Suppressor macrophage treated with lipopolysaccharide for 4 hours (primary cell): ENCODE measurements around the gene HOXA5.

Source experiments
- DNase-seq: peaks from one replicate; pipeline ENCODE4 v3.0.0-alpha.2; 2020

The HOXA5 gene

DNA sequence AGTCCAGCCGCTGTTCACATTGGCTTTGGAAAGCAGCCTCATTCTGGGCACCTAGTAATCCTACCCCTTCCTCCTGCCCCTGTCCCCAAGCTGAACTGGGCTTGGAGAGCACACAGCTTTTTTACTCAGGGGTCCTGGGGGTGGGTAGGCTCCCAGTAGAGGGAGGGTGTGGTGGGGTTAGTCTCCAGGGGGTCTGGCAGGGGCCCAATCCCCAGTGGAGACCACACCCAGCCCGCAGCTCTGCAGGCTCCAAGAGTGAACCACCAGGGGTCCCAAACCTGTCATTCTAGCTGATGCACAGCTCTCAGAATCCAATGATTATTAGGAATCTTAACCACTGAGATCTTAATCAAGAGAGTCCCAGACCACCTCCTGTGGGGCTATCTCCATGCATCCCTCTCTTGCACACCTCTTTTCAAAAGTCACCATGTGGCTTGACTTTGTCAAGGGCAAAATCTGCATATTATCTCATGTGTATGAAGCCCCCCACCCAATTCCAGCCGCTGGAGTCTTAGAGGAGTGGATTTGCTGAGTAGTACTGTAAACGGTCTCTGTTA, 38.9 kb upstream of the HOXA5 start:
- DNase-seq, result no peak

DNA sequence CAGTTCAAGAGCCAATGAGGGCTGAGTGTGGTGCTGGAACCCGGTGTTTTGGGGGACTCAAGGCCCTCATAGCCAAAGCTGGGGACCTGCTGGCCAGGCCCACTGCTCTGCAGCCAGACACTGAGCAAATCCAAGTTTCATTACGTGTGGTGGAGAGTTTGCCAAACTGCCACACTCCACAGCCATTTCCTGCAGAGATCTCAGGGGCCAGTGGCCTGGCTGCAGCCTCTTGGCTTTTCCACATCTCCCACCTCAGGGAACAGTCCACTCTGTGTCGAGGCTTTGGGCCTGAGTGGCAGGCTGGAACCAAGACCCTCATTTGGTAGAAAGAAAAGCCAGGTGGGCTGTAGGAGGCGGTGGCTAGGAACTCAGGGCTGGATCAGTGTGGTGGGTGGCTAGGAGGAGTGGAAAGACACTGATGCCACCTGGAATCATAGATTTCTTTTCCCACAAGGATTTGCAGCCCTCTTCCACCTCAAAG, 38.4 kb upstream of the HOXA5 start:
- DNase-seq, result no peak

DNA sequence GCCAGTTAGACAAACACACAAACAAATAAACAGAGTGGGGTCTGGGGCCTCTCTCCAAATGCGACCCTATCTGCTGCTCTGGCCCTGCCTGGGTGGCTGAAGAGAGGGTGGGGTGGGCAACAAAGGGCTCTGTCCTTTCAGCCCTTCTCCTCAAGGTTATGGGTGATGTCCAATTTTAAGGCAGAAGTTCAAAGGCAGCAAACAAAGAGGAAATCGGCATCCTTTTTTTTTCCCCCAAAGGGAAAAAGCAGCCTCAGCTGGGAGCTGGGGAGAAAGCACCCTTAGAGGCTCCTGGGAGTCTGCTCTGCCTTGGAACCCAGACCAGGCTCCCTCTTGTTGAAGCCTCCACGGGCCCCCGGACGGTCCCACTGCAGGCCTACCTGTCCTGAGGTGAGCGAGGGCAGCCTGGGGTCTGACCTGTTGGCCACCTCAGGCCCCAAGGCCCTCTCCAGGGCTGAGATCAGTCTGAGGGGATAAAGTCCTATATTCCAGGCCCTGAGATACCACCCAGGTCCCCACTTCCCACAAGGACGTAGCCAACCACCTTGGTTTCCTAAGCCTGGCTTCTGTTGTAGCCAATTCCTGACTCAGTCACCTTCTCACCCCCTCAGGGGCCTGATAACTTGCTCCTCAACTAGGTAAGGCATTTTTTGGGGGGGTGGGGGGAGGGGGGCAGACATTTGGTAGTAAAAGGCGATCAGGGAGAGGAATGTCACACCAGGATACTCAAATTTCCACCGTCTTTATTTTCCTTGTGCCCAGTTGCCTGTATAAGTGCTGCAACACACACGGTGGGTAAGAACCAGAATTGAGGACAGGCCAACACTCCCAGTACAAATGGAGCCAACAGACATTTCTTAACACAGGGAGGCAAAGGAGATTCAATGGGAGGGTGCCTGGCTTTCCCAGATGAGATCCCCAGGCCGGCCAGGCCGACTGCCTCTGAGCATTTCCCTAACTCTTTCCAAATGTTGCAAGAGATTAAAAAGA, 37.2 kb upstream of the HOXA5 start:
- no peak for DNase-seq

DNA sequence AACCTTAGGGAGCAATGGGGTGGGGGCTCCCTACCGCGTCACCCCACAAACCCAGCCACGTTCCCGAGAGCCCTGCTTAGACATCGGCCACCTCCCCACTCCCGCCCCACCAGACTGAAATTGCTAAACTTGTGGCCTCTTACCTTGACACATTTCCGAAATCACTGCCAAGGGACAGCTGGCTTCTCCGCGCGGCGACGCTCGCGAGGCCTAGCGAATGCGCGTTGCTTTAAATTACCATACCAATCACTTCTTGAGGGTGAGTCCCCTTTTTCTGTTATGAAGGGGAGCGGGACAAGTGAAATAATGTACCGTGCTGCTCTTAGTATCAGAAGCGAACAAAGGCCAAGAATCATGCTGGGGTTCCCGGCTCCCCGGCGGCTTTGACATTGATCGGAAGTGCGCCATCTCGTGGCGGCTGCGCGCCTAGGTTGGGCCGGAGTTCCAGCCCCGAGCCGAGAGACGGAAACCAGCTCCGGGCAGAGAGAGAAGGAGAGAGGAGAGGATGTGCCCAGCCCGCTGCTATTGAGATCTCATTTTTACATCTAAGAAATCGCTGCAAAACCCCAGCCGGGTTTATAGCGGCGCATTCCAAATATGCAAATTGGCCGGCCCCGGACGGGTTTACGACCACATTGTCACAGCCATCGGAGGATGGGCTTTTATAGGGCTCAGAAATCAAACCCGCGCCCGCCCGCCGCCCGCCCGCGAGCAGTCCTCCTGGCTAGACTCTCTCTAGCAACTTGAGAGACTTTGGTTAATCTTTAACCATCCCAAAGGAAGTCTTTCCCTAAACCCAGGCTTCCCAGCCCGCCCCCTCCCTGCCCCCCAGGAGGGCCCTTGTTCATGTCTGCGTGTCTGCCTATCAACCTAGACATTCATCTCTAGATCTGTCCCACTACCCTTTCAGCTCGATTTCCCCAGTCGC, 36.3 kb upstream of the HOXA5 start:
- DNase-seq, result peak; percentile 85

DNA sequence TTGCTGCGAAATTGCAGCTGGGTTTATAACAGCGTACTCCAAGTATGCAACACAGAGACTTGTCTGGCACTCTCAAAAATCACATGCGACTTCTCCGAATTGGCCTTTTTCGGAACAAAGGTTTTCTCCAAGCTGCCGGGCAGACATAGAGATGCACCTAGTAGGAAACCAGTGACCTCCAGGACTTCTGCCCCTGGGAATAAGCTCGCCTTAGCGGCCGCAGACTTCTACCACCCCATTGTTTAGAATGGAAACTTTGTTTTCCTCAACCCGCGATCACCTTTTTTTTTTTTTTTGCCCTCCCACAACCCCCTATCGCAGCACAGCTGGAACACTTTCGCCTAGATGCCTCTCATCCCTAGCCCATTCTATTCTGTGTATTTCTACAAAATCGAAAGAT, 35.5 kb upstream of the HOXA5 start:
- DNase-seq, result no peak

DNA sequence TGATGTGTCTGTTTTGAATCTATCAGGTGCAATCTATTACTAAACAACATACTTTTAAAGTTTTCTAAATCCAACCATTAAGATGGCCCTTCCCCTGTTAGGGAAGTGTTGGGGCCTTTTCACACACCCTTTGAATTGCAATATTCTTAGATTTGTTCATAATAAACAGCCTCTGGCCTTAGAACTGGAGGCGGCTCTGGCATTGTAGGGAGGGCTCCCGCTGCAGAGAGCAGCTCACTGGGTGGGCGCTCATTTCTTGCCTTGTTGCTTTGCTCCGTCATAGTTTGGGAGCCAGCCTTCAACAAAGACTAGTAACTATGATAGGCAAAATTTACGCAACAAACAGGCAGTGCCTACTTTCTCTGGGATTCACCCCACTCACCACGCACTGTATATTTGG, 34.9 kb upstream of the HOXA5 start:
- DNase-seq, result no peak

DNA sequence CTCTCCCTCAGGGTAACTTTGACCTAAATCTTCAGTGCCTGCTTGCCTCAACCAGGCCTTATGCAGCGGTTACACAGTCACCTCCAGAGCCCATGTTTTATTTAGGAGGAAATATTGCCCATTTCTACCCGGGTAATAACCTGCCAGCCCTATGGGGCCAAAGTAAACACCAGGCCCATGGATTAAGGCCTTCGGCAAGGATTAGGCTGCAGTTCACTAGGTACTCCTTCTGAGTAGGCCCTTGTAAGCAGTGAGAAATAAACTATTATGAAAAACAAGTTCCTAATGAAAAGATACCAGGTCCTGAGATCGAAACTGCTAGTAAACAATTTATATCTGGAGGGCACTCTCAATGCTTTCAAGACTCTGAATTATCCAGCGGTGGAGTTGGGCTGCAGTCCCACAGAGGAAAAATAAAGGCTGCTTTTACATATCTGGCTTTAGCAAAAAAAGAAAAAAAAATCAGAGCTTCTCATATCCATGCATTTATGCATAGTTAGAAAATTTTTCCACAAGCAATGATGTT, 34.4 kb upstream of the HOXA5 start:
- DNase-seq, result no peak

DNA sequence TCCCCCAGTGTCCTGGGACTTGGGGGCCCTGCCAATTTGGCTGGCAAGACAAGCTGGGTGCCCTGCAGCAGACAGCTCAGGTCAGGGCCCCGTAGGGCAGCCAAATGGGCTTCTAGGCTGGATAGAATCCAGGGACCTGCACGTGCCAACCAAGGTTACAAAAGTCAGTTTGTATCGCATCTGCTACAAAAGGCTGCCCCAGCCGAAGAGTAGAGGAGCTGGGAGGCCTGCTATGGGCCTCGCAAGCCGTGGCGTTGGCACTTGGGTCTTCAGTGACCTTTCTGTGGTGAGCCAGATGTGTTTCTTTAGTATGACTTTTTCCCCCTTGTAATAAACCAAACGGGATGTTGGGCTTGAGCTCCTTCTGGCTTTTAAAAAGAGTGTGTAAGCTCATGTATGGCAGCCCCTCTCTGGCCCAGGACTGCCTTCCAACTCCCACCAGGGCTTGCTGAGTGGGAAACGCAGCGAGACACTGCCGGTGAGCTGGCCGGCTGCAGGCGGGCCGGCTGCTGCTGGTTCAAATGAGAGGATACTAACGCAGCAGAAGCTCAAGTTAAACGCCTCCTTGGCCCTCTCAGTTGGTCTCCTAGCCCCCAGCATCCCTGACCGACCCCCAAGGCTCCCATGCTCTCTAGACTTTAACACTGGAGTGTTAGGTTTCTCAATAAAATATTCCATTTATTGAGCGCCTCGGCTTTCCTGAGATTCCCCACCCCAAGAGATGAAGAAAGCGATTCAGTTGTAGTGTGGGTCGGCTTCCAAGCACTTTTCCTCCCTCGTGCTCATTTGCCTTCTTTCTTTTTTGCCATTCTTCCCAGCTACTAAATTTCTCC, 33.7 kb upstream of the HOXA5 start:
- no peak for DNase-seq

DNA sequence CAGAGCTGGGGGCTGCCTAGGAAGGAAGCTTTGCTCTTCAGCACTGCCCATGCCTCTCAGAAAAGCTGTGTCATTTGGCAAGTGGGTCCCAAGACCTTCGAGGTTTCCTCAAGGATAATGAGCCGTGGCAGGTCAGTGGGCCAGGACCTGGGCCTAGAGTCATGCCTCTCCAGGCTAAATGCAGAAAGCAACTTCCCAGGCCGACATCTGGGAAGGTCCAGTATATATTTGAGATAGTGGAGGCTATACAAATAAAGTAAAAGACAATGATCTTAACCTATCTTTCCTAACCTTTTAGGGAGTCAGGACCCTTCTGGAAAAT, 33.0 kb upstream of the HOXA5 start:
- DNase-seq, result no peak

DNA sequence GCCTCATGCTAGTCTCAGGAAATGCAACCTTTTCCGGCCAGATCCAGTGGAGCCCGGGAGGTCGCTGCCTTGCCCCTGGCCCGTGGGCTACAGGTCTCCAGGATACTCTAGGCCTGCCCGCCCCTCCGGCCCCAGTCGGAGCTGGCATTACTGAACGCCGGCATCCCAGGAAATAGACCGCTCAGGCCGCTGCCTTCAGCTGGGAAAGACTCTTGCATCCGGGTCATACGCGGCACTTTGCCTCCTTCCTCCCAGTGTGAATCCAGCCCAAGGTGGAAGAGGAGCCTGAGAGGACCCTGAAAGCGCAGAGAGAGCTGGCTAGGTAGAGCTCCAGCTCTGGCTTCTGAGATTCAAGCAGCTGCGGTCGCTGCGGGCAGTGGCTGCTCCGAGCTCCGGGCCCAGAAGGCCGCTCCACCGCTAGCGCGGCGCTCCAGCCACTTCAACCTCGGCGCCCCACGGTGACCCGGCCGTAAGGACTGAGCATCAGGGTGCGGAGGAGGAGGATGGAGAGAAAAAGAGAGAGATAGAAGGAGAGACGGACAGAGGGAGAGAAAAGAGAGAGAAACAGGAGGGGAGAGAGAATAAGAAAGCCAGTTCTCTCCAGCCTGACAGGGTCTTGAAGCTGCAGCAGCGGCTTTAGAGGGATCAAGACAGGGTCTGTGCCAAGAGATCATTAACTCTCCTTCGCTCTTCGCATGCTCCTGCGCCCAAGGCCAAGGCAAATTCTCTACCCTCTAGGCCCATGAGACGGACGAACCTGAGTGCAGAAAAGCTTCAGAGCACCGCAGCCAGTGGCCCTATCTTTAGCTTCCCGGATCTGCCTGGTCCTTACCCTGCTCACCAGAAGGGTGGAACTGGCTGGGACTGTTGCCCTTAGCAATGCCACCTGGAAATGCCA, 32.4 kb upstream of the HOXA5 start:
- no peak for DNase-seq

DNA sequence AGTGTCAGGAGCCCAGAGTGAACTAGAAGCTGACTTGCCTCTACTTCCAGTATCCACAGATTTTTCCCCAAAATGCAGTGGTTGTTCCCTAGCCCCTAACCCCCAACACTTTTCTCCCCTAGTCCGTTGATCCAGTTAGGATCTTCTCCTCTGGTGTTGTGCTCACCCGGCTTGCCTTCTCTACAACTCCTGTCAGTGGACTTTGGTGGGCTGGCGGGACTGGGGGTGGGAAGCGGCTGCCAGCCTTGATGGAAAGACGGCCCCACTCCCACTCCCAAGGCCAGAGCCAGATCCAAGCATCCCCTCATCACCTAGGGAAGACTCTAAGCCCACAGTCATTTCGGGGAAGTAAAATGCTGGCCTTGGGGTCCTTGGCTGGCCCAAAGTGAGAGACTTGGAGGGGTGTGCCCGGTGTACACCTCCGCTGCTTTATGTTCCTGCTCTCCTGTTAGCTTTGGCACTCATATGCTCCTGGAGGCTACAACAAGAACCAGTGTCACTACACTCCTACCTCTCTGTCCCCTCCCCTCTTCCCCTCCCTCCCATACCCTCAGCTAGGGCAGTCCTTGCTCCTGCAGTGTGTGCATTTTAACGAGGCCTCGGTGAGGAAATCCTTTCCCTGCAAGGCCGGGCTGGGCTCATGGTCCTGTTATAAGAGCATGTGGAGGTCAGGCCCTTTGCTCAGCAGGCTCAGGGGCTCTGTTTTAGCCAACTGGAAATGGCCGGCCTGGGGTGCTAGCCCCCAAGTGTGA, 31.6 kb upstream of the HOXA5 start:
- no peak for DNase-seq

DNA sequence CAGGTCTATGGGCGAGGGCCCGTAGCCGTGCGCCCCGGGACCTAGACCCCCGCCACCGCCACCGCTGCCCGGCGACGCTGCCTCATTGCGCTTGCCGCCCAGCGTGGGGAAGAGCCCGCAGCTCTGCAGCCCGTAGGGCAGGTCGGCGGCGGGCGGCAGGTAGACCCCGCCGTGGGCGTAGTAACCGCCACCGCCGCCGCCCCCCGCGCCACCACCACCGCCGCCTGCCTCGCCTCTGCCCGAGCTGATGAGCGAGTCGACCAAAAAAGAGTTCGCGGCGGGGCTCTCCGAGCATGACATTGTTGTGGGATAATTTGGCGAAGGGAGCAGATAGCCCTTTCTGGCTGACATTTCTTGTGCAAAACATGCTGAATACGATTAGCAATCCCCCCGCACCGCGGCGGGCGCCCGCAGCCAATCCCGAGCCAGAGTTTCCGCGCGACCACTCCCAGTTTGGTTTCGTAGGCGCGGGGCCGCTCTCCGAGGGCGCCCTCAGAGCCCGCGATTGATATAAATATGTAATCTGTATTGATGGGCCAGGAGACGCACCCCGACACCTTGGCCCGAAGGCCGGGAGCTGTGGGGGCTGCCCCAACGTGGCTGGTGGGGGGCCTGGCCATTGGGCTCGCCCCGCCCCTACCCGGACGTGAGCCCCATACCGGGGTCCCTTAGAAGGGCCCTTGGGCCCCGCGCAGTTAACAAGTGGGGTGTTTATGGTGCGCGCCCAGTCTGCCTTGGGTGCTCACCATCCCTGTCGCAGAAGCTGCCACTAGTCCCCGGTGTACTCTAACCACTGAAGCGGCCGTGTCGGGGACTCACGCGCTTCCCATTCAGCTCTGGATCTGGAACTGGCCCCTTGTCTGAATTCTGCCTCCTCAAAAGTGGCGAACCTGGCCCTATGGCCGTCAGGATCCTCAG, 30.7 kb upstream of the HOXA5 start, which contains the start of gene HOXA10:
HOXA10 (minus strand) TSS at position 365 of the 918 bp plus-strand sequence; CDS start at position 351, 14 bp downstream.
- DNase-seq, result no peak

DNA sequence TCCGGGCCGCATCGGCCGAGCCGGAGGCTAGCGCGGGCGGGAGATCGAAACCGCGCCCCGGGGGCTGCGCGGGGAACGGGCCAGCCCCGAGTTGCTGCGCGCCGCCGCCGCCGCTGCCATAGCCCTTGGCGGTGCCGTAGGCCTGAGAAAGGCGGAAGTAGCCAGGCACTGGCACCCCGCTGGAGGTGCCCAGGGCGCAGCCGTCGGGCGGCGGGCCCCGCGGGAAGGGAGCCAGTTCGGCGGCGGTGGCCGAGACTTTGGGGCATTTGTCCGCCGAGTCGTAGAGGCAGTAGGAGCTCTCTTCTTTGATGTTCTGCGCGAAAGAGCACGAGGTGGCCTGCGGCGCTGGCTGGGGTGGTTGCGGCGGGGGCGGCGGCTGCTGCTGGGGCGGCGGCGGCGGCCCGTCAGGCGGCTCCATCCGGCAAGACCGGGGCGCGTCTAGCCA, 30.1 kb upstream of the HOXA5 start:
- DNase-seq, result peak; percentile 66

DNA sequence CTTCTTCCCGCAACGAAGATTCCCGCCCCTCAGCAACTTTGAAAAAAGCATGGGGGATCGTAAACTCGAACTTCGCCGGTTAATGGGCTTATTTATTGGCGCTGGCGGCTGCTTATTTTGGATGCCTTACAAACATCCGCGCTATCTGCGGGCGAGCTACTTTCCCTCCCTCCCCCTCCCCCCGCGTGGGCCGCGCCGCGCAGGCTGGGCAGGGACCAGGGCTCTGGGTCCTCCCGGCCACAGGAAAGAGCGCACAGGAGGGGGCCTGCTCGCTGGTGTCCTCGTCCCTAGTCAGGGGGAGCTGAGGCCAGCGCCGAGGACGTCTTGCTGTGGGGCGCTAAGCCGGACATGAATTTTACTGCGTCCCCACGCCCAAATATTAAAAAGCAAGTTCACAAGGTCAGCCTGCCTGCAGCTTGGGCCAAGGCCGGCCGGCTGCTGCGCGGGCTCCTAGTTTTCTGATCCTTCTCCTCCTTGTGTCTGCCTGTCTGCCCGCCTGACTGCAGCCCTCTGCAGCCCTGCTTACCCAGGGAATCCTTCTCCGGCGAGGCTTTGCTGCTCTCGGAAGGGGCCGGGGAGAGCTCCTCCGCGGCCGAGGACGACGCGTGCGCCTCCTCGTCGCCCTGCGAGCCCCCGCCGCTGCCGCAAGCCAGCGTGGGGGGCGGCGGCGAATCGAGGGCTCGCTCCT, 29.5 kb upstream of the HOXA5 start:
- DNase-seq, result no peak

DNA sequence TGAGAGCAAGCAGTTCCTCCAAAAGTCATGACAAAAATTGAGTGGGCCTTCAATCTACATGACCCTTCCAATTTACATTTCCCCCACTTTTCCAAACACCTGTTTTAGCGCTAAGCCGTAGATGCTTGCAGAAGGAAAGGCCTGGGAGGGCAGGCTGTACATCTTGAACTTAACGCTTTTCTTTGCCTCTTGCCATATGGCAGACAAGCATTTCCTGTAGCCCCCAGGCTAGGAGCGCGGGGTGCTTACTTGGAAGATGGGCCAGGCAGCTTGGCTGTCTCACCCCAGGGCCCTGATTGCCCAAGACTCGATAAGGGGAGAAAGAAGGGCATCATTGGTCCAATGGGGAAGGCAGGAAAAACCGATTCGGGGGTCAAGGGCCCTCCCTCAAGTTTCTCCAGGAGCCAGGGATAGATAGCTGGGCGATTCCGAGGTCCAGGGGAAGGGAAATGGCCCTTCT, 28.9 kb upstream of the HOXA5 start:
- DNase-seq, result no peak

DNA sequence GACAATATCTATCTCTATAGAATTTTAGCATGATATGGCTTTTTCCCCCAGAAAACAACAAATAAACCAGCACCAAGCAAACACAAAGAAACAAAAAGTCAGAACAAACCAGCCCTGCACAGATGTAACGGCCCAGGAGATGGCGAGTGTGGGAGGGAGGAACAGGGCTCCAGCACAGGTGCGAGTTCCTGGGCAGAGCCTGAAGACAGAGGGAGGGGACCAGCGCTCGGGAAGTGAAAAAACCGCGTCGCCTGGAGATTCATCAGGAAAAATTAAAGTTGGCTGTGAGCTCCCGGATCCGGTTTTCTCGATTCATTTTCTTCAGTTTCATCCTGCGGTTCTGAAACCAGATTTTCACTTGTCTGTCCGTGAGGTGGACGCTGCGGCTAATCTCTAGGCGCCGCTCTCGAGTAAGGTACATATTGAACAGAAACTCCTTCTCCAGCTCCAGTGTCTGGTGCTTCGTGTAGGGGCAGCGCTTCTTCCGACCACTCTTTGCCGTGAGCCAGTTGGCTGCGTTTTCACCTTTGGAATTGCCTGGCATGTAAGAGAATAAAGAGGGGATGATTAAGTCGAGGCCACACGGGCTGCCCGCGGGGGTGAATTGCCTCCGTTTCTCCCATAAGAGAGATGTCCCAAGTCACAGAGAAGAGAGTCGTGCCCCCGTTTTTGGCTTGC, 28.3 kb upstream of the HOXA5 start:
- no peak for DNase-seq

DNA sequence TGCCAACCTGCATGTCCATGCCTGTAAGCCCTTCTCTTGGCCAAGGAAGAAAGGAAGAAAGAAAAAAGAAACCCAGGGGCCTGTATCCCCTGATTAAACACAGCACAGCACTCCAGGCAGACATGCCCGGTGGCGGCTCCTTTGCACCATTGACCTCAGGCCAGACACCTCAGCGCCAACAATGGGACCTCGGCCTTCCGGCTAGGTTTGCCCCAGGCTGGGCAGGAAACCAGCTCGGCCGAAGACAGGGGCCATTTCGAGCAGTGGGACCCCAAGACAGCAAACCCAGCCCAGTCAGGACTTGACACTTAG, 27.8 kb upstream of the HOXA5 start:
- DNase-seq, result no peak
